Esophagus muscularis mucosa (tissue), 4 donors: ENCODE results near the gene ODF2L. TPM values are rescaled to one million over a fixed set of nuclear protein-coding genes. Genes with fewer than 3 reads are reported as not detected.

ENCODE experiments used
- DNase-seq: peaks from one replicate; pipeline ENCODE4 v3.0.0-alpha.2; 2017; ENCODE audit errors: extremely low spot score
- H3K27ac ChIP-seq, 4 donors: fragments of 200-600 bp; sonication (generic); replicated peaks in 1 of 4; 1 replicate in 3 of 4; 2 replicates in 1 of 4; pipeline ENCODE4 v1.5.1; 2016 to 2019; ENCODE audit warnings: mild to moderate bottlenecking in 1 of 4
- H3K27me3 ChIP-seq, 4 donors: fragments of 200-600 bp; sonication (generic); one replicate each; pipeline versions ENCODE4 v1.5.1 to v1.6.0; 2016 to 2019
- H3K36me3 ChIP-seq, 4 donors: fragments of 200-600 bp; sonication (generic); one replicate each; pipeline ENCODE4 v1.5.1; 2016 to 2019
- H3K4me1 ChIP-seq, 4 donors: fragments of 200-600 bp; sonication (generic); one replicate each; pipeline ENCODE4 v1.5.1; 2016 to 2019
- H3K4me3 ChIP-seq, 4 donors: fragments of 200-600 bp; sonication (generic); 1 replicate in 2 of 4; 2 replicates in 2 of 4; pipeline ENCODE4 v1.5.1; 2016 to 2019; ENCODE audit warnings: mild to moderate bottlenecking in 4 of 4, moderate library complexity in 1 of 4
- H3K9me3 ChIP-seq, 4 donors: fragments of 200-600 bp; sonication (generic); 1 replicate in 3 of 4; 2 replicates in 1 of 4; pipeline ENCODE4 v1.5.1; 2016 to 2019
- EP300 ChIP-seq: sonication (generic); formaldehyde crosslinking; IDR thresholded peaks from one replicate; pipeline ENCODE4 v1.6.1; 2017; ENCODE audit warnings: antibody characterized with exemption
- POLR2A ChIP-seq: fragments of 450-650 bp; IDR thresholded peaks from one replicate; pipeline ENCODE4 v1.6.1; 2017; ENCODE audit warnings: antibody characterized with exemption, moderate library complexity, mild to moderate bottlenecking, low read depth
- POLR2AphosphoS5 ChIP-seq, 2 donors: sonication (generic); formaldehyde crosslinking; IDR thresholded peaks; one replicate each; pipeline ENCODE4 v1.6.1; 2017; ENCODE audit warnings: antibody characterized with exemption in 2 of 2
- WGBS: methylation state at CpG from one replicate; pipeline ENCODE4 v1.1.5; 2018; 5-methylcytosine and 5-hydroxymethylcytosine counted together
- intact Hi-C: fragments of 100-400 bp; cut with DNase I; formaldehyde crosslinking; loops from one replicate; pipeline ENCODE4 v1.15.1; 2023
- total RNA-seq, 4 donors: library from RNA; depleted of rRNA; stranded (reverse); fragments of >200 nt; gene quantifications; one replicate each; pipeline versions ENCODE4 v1.1.0 to v1.2.1, GENCODE V29; 2016
- TF ChIP-seq, protein P1 (sequence below), 3 experiments: fragments of 200-600 bp in 2 of 3; fragments of 450-650 bp in 1 of 3; sonication (generic) in 2 of 3; IDR thresholded peaks; one replicate each; pipeline ENCODE4 v1.5.1; 2017 to 2019; ENCODE audit warnings: antibody characterized with exemption in 3 of 3, mild to moderate bottlenecking in 2 of 3, moderate library complexity in 1 of 3

The ODF2L gene
- total RNA-seq, 4 donors from 2014 or later = 11.6 to 18.7 (median 13.3) TPM

DNA sequence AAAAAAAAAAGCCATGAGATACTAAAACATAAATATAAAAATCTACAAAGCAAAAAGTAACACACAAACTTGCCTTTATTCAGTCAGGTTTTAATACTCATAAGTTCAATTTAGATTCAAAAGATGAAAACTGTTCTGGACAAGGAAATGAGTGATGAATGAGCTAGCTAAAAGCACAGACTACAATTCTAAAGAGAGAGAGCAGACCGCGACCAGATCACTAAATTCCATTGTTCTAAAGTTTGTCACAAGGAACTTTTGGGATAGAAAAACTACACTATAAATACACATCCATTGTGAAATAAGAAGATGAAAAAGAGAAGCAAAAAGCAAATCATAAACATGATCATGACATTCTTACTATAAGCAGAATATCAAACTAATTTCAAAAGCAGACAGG is 1.7 kb downstream of the ODF2L start:
- no peak for TF ChIP-seq POLR2AphosphoS5 (IDR thresholded peaks at IDR 0.05)
- no peak for TF ChIP-seq EP300
- TF ChIP-seq POLR2A = no peak
- TF ChIP-seq, protein P1, sequence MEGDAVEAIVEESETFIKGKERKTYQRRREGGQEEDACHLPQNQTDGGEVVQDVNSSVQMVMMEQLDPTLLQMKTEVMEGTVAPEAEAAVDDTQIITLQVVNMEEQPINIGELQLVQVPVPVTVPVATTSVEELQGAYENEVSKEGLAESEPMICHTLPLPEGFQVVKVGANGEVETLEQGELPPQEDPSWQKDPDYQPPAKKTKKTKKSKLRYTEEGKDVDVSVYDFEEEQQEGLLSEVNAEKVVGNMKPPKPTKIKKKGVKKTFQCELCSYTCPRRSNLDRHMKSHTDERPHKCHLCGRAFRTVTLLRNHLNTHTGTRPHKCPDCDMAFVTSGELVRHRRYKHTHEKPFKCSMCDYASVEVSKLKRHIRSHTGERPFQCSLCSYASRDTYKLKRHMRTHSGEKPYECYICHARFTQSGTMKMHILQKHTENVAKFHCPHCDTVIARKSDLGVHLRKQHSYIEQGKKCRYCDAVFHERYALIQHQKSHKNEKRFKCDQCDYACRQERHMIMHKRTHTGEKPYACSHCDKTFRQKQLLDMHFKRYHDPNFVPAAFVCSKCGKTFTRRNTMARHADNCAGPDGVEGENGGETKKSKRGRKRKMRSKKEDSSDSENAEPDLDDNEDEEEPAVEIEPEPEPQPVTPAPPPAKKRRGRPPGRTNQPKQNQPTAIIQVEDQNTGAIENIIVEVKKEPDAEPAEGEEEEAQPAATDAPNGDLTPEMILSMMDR (IDR thresholded peaks at IDR 0.05) = no peak
- H3K27ac ChIP-seq = no peak overlapping the region
- intact Hi-C loops = loop anchor here (10.0 kb wide), 1 partner anchor 310 kb away; the partner anchor contains the start of gene SH3GLB1

DNA sequence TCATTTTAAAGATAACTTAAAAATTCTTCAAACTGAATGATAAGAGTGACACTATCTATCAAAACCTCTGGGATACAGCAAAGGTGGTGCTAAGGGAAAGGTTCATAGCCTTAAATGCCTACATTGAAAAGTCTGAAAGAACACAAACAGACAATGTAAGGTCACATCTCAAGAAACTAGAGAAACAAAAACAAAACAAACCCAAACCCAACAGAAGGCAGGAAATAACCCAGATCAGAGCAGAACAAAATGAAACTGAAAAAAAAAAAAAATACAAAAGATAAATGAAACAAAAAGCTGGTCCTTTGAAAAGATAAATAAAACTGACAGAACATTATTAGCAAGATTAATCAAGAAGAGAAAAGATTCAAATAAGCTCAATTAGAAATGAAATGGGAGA is 6.8 kb downstream of the ODF2L start:
- Histone ChIP-seq H3K27me3 (no peaks in the 10 kb centered on the region), H3K9me3 (no peaks in the 10 kb centered on the region), H3K27ac (no peak overlapping the region), H3K4me3 (no peak overlapping the region), H3K36me3 (no peaks in the 10 kb centered on the region), H3K4me1 (peaks cover 11 to 25% (median 17%) of the 10 kb centered on the region in 4 donors)
- intact Hi-C loops = no loop called here
- TF ChIP-seq POLR2A (no peak), EP300 (no peak), POLR2AphosphoS5 (IDR thresholded peaks at IDR 0.05) (no peak)
- TF ChIP-seq, protein P1 (IDR thresholded peaks at IDR 0.05) = no peak
- DNase-seq = no peak

More for the DNA sequence above, 1.7 kb downstream of the ODF2L start:
- H3K27me3 ChIP-seq = no peaks in the 10 kb centered on the region
- DNase-seq = no peak
- no peaks in the 10 kb centered on the region for H3K9me3 ChIP-seq
- WGBS = 37% methylated on average over 2 of the region's 2 CpGs
- peaks cover 5 to 35% (median 28%) of the 10 kb centered on the region in 4 donors for H3K4me1 ChIP-seq
- H3K36me3 ChIP-seq = no peaks in the 10 kb centered on the region
- H3K4me3 ChIP-seq = peak overlapping the region in 1 of 4 donors; percentile 92

DNA sequence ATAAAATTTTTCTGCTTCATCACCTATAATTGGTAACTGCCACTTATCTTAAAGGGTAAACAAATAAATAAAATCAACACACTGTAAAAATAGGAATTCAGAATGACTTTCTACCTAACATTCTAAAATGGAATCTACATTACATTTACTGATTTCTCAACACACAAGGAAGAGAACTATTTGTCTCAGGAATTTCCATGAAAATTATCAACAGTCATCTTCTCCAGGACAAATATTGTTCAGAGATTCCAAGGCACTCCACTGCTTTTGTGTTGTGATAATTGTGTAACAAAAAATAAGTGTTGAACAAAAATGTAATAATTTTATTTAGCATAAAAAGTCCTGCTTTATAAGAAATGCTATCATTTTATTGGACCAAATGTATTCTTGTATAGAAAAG is 7.3 kb downstream of the ODF2L start:
- DNase-seq = no peak
- Histone ChIP-seq H3K4me3 (no peak overlapping the region), H3K9me3 (no peaks in the 10 kb centered on the region), H3K4me1 (peaks cover 8 to 20% (median 13%) of the 10 kb centered on the region in 4 donors), H3K27ac (no peak overlapping the region), H3K27me3 (no peaks in the 10 kb centered on the region), H3K36me3 (no peaks in the 10 kb centered on the region)
- intact Hi-C loops = no loop called here
- TF ChIP-seq POLR2A (no peak), EP300 (no peak), POLR2AphosphoS5 (IDR thresholded peaks at IDR 0.05) (no peak)
- TF ChIP-seq, protein P1 (IDR thresholded peaks at IDR 0.05) = no peak

DNA sequence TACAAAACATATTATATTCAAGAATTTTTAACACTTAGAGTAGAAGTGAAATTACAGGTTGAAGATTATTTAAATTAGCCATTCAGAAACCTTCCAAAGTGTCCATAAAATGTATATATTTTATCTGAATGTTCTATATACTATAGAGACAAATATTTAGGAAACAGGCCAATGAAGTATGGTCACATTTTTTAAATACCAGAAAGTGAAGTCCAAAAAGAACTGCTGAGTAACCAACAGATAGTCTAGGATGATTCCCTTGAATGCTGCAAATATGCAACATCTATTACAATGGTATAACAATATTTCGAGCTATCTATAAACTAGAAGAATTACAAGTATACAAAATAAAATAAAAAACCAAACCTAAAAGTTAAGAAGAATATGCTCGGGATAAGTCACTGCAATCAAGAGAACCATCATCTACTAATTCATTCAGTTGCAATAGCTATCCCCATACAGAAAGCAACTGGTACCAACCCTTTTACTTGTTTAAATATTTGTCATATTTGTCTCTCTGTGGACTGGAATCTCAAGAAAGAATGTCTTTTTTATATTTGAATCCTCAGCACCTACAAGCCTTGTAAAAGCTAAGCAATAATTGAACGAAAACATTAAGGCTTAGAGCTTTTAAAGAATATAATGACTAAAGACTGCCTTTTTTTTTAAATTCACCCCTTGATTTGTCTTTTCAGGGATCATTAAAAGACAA is 8.1 kb downstream of the ODF2L start:
- Histone ChIP-seq H3K4me1 (peaks cover under 1 to 14% (median 9%) of the 10 kb centered on the region in 4 donors), H3K9me3 (no peaks in the 10 kb centered on the region), H3K4me3 (no peak overlapping the region), H3K27ac (no peak overlapping the region), H3K36me3 (no peaks in the 10 kb centered on the region), H3K27me3 (no peaks in the 10 kb centered on the region)
- DNase-seq = no peak
- intact Hi-C loops = no loop called here
- TF ChIP-seq POLR2AphosphoS5 (IDR thresholded peaks at IDR 0.05) (no peak), POLR2A (no peak), EP300 (no peak)
- TF ChIP-seq, protein P1 (IDR thresholded peaks at IDR 0.05) = no peak
- 90% methylated on average over 3 of the region's 3 CpGs for WGBS

DNA sequence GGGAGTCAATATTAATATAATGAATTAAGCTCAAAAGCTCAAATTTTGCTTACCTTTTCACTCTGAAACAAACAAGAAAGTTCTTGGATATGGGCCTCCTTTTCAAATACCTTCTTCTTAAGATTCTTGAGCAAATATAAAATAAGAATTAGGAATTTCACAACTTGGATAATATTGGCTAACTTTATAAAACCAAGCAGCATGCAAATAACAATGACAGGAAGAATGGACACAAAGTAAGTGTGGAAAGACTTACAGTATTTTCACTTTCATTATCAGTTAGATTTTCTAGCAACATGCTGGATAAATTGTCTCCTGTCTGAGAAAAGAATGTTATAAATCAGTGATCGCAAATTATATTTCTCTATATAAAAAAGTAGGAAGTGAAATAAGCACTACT is 13.2 kb downstream of the ODF2L start:
- intact Hi-C loops = loop anchor here (2.0 kb wide), 1 partner anchor 126 kb away; no protein-coding TSS in a partner anchor
- DNase-seq = no peak
- no peak for TF ChIP-seq POLR2AphosphoS5 (IDR thresholded peaks at IDR 0.05)
- TF ChIP-seq, protein P1 (IDR thresholded peaks at IDR 0.05) = no peak
- no peak for TF ChIP-seq EP300
- TF ChIP-seq POLR2A = no peak

More for the DNA sequence above, 13.2 kb downstream of the ODF2L start:
- peaks cover 0 to 2% (median 0%) of the 10 kb centered on the region in 4 donors for H3K4me1 ChIP-seq
- no peaks in the 10 kb centered on the region for H3K9me3 ChIP-seq
- H3K4me3 ChIP-seq = peak overlapping the region in 3 of 4 donors; percentile 1 to 22 (median 2)
- 61% methylated on average over 1 of the region's 1 CpG for WGBS
- no peaks in the 10 kb centered on the region for H3K27me3 ChIP-seq
- peak overlapping the region in 1 of 4 donors; percentile 9 for H3K27ac ChIP-seq
- no peaks in the 10 kb centered on the region for H3K36me3 ChIP-seq
